HepG2 (cell line): ENCODE data around the gene ARHGAP22. TPM values are rescaled to one million over a fixed set of nuclear protein-coding genes. Genes with fewer than 3 reads are reported as not detected.

ENCODE experiments used
- ATAC-seq: fragments of 200-7000 bp; cut with Tn5 transposase; 3 replicates; pipeline ENCODE4 v1.9.1; 2020; ENCODE audit warnings: mild to moderate bottlenecking, moderate library complexity
- BruUV-seq: library from RNA; stranded (reverse); fragments of 400-500 nt; replicated peaks from 2 replicates; lab custom pipeline; 2021; lab: Mats Ljungman, UMichigan
- CTCF ChIA-PET: fragments of 300-600 bp; formaldehyde crosslinking; extraction: SDS; loops from one replicate; lab custom pipeline; 2021; ENCODE audit warnings: low total read pairs, inconsistent platforms, low intra/inter-chr PET ratio; lab: Yijun Ruan, JAX
- POLR2A ChIA-PET: fragments of 350-600 bp; sonication (Branson Sonifier 250); formaldehyde crosslinking; loops from one replicate; lab custom pipeline; 2020; ENCODE audit warnings: antibody characterized with exemption, inconsistent platforms; lab: Yijun Ruan, JAX
- DNase-seq: peaks from one replicate; pipeline ENCODE4 v3.0.0-alpha.2; 2015; ENCODE audit warnings: low spot score
- FAIRE-seq: peaks from 3 replicates; lab custom pipeline; 2011; peaks lifted over from hg19 to GRCh38; lab: Jason Lieb, UNC
- H2AFZ ChIP-seq: one replicate; pipeline ENCODE4 v1.6.1; 2011; ENCODE audit warnings: low read length, inconsistent platforms
- H3K27ac ChIP-seq: fragments of 300-600 bp; 3 replicates; pipeline ENCODE4 v1.8.0; 2011; ENCODE audit warnings: mixed run types, mild to moderate bottlenecking, mixed read lengths, low read length, inconsistent platforms; ENCODE audit not compliant: insufficient read depth; ENCODE audit errors: extremely low read length
- H3K27me3 ChIP-seq, 2 experiments: fragments of 200-600 bp in 1 of 2; 2 replicates in 1 of 2; 3 replicates in 1 of 2; pipeline versions ENCODE4 v1.6.0 to v1.8.0; 2011; ENCODE audit warnings: low read length in 2 of 2, mild to moderate bottlenecking in 2 of 2, moderate library complexity in 2 of 2, inconsistent platforms in 1 of 2; ENCODE audit not compliant: insufficient read depth in 2 of 2, control insufficient read depth in 1 of 2
- H3K36me3 ChIP-seq, 2 experiments: fragments of 200-600 bp in 1 of 2; replicated peaks in 1 of 2; 2 replicates in 1 of 2; 3 replicates in 1 of 2; pipeline versions ENCODE4 v1.5.1 to v1.8.0; 2011; ENCODE audit warnings: low read length in 2 of 2, inconsistent platforms in 1 of 2; ENCODE audit not compliant: insufficient read depth in 2 of 2, control insufficient read depth in 1 of 2
- H3K4me1 ChIP-seq: 2 replicates; pipeline ENCODE4 v1.5.1; 2012; ENCODE audit warnings: low read length, inconsistent platforms; ENCODE audit not compliant: insufficient read depth
- H3K4me2 ChIP-seq: 2 replicates; pipeline ENCODE4 v1.6.0; 2011; ENCODE audit warnings: low read depth, low read length, inconsistent platforms
- H3K4me3 ChIP-seq, 3 experiments: fragments of 200-600 bp in 1 of 3; sonication (generic), shearing (Covaris generic) in 1 of 3; replicated peaks in 1 of 3; 2 replicates each; pipeline ENCODE4 v1.5.1; 2011 to 2016; ENCODE audit warnings: low read length in 3 of 3, inconsistent platforms in 2 of 3, low read depth in 2 of 3, mild to moderate bottlenecking in 2 of 3, control low read depth in 1 of 3, mixed read lengths in 1 of 3; ENCODE audit not compliant: insufficient read depth in 1 of 3
- H3K79me2 ChIP-seq: one replicate; pipeline ENCODE4 v1.6.1; 2011; ENCODE audit warnings: low read length, inconsistent platforms; ENCODE audit not compliant: insufficient read depth
- H3K9ac ChIP-seq: 2 replicates; pipeline ENCODE4 v1.6.0; 2011; ENCODE audit warnings: mild to moderate bottlenecking, low read depth, low read length, inconsistent platforms; ENCODE audit not compliant: insufficient read depth
- H3K9me3 ChIP-seq: 2 replicates; pipeline ENCODE4 v1.5.1; 2012; ENCODE audit warnings: mild to moderate bottlenecking, low read length
- H4K20me1 ChIP-seq: 2 replicates; pipeline ENCODE4 v1.6.0; 2011; ENCODE audit warnings: inconsistent platforms, mild to moderate bottlenecking, low read length, moderate library complexity; ENCODE audit not compliant: insufficient read depth
- FOXA1 ChIP-seq, 2 experiments: fragments of 450-650 bp in 1 of 2; sonication (generic) in 1 of 2; formaldehyde crosslinking in 1 of 2; IDR thresholded peaks; 2 replicates each; pipeline versions ENCODE4 v1.4.0 to v1.6.1; 2016 to 2020; ENCODE audit warnings: missing genetic modification reagents in 1 of 2
- GZF1 ChIP-seq: sonication (generic); formaldehyde crosslinking; IDR thresholded peaks from 2 replicates; pipeline ENCODE4 v1.5.1; 2020; ENCODE audit warnings: mild to moderate bottlenecking, missing genetic modification reagents
- HOXD1 ChIP-seq: sonication (generic); formaldehyde crosslinking; IDR thresholded peaks from 2 replicates; pipeline ENCODE4 v1.5.0; 2020; ENCODE audit warnings: missing genetic modification reagents
- NFIB ChIP-seq: sonication (generic); formaldehyde crosslinking; IDR thresholded peaks from 2 replicates; pipeline ENCODE4 v1.9.0; 2021; ENCODE audit warnings: missing genetic modification reagents, mild to moderate bottlenecking, borderline replicate concordance
- PBX3 ChIP-seq: sonication (generic); formaldehyde crosslinking; IDR thresholded peaks from 2 replicates; pipeline ENCODE4 v1.8.1; 2023; ENCODE audit warnings: missing genetic modification reagents, inconsistent platforms, borderline replicate concordance
- PHB2 ChIP-seq: fragments of 450-650 bp; IDR thresholded peaks from 2 replicates; pipeline ENCODE4 v1.6.1; 2018; ENCODE audit not compliant: partially characterized antibody
- STAT5B ChIP-seq: sonication (generic); formaldehyde crosslinking; IDR thresholded peaks from 2 replicates; pipeline ENCODE4 v1.4.0; 2020; ENCODE audit warnings: missing genetic modification reagents
- ZBTB38 ChIP-seq: sonication (generic); formaldehyde crosslinking; IDR thresholded peaks from 2 replicates; pipeline ENCODE4 v1.5.1; 2020; ENCODE audit warnings: mild to moderate bottlenecking, missing genetic modification reagents
- ZFX ChIP-seq: sonication (generic); formaldehyde crosslinking; IDR thresholded peaks from 2 replicates; pipeline ENCODE4 v1.4.0; 2020; ENCODE audit warnings: mild to moderate bottlenecking, low read depth, missing genetic modification reagents, moderate library complexity
- ZNF230 ChIP-seq: sonication (generic); formaldehyde crosslinking; IDR thresholded peaks from 2 replicates; pipeline ENCODE4 v1.4.0; 2020; ENCODE audit warnings: mild to moderate bottlenecking, missing genetic modification reagents
- ZNF430 ChIP-seq: sonication (generic); formaldehyde crosslinking; IDR thresholded peaks from 2 replicates; pipeline ENCODE4 v1.9.0; 2021; ENCODE audit warnings: mild to moderate bottlenecking, missing genetic modification reagents
- ZNF501 ChIP-seq: sonication (generic); formaldehyde crosslinking; IDR thresholded peaks from 2 replicates; pipeline ENCODE4 v1.5.1; 2020; ENCODE audit warnings: mild to moderate bottlenecking, moderate library complexity, missing genetic modification reagents
- WGBS: methylation state at CpG from one replicate; pipeline ENCODE4 v1.1.6; 2017; ENCODE audit warnings: low lambda C conversion rate; 5-methylcytosine and 5-hydroxymethylcytosine counted together
- in situ Hi-C: cut with HindIII; loops from 2 replicates; pipeline ENCODE4 v1.10.0; 2017; ENCODE audit warnings: low pct_unique_long_range_greater_than_20kb; ENCODE audit not compliant: extremely low pct_ligation_motif_present
- intact Hi-C: fragments of 100-400 bp; cut with micrococcal nuclease; formaldehyde crosslinking; loops from one replicate; pipeline ENCODE4 v1.10.0; 2022; ENCODE audit not compliant: unreplicated experiment
- polyA plus RNA-seq, 8 experiments: library from polyadenylated mRNA; depleted of rRNA in 3 of 8; stranded (reverse) in 7 of 8; unstranded in 1 of 8; fragments of >200 nt; fragmentation: Illumina TruSeq in 4 of 8; extraction: Trizol in 4 of 8; gene quantifications; 2 replicates each; pipeline versions ENCODE4 v1.2.1 to v1.2.3, GENCODE V29; 2011 to 2016; ENCODE audit warnings: low read depth in 4 of 8, missing spikeins in 1 of 8, mixed read lengths in 1 of 8; ENCODE audit not compliant: insufficient read depth in 1 of 8
- total RNA-seq, 5 experiments: library from RNA; depleted of rRNA; stranded (reverse); fragments of >200 nt; fragmentation: Illumina TruSeq; extraction: Trizol; gene quantifications; 2 replicates each; pipeline ENCODE4 v1.2.3, GENCODE V29; 2016; ENCODE audit warnings: low read depth in 1 of 5
- TF ChIP-seq, protein P1 (sequence below): sonication (generic); formaldehyde crosslinking; IDR thresholded peaks from 2 replicates; pipeline ENCODE4 v1.8.1; 2023; ENCODE audit warnings: mild to moderate bottlenecking, missing genetic modification reagents, borderline replicate concordance
- TF ChIP-seq, protein P2 (sequence below): sonication (generic); formaldehyde crosslinking; IDR thresholded peaks from 2 replicates; pipeline ENCODE4 v1.4.0; 2020; ENCODE audit warnings: missing genetic modification reagents, mild to moderate bottlenecking, borderline replicate concordance

The ARHGAP22 gene
- total and polyA plus RNA-seq, 2 of the 13 experiments (the other 11 are each of a cell fraction or from before 2014, with no cell fraction given): 0.08 to 0.38 TPM

GRCh38 chr10:48520184-48520506 lies 84.7 kb downstream of the ARHGAP22 start (continued):
- no peak for TF ChIP-seq FOXA1 (IDR thresholded peaks at IDR 0.05)
- TF ChIP-seq FOXA1 (CRISPR knock-in tag; IDR thresholded peaks at IDR 0.05): no peak
- TF ChIP-seq, protein P1, sequence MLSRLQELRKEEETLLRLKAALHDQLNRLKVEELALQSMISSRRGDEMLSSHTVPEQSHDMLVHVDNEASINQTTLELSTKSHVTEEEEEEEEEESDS (CRISPR knock-in tag): no peak
- no peak for TF ChIP-seq PHB2

GRCh38 chr10:48519481-48520183 lies 85.2 kb downstream of the ARHGAP22 start:
- Histone ChIP-seq H3K4me1 (0 out of 2 replicates have a peak, but pooled peaks cover 16% of the 10 kb centered on the region), H3K4me3 (no peak overlapping the region), H3K79me2 (no peaks in the 10 kb centered on the region)
- POLR2A ChIA-PET: no interaction called here
- no peak for TF ChIP-seq ZFX
- no peak for TF ChIP-seq HOXD1 (CRISPR knock-in tag)
- TF ChIP-seq, all 625 proteins: peak for 0
- H4K20me1 ChIP-seq: no peaks in the 10 kb centered on the region
- FAIRE-seq: no peak
- H3K27me3 ChIP-seq: peaks cover 0 to 41% of the 10 kb centered on the region in 2 experiments
- ATAC-seq: no peak
- intact Hi-C loops (no loop called here), in situ Hi-C loops (no loop called here)
- no peak overlapping the region for H3K4me2 ChIP-seq
- CTCF ChIA-PET: no interaction called here
- no peak for DNase-seq
- H3K27ac ChIP-seq: no peak overlapping the region
- no peaks in the 10 kb centered on the region for H3K36me3 ChIP-seq
- H3K9me3 ChIP-seq: no peaks in the 10 kb centered on the region
- H3K9ac ChIP-seq: no peak overlapping the region
- no TSS peak for BruUV-seq
- H2AFZ ChIP-seq: no peak overlapping the region
- 49% methylated on average over 11 of the region's 12 CpGs for WGBS

DNA sequence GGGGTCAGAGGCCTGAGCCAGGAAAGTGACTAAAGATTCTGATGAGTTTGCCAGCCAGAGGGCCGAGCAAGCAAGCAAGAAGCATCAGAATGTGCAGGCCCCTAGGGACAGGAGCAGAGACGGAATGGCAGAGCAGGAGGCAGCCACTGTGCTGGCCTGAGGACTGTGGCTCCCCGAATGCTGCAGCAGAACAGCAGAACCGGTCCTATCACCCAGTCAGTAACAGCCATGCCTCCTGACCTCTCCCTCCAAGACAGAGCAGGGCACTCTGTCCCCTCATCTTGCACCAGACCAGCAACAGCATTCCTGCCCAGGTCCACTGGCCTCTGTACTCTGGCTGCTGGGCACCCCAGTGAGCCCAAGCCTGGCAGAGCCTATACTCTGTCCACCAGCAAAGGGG lies 85.9 kb downstream of the ARHGAP22 start:
- H3K27ac ChIP-seq: no peak overlapping the region
- H2AFZ ChIP-seq: no peak overlapping the region
- 0 out of 2 replicates have a peak, but pooled peaks cover 16% of the 10 kb centered on the region for H3K4me1 ChIP-seq
- no peaks in the 10 kb centered on the region for H4K20me1 ChIP-seq
- POLR2A ChIA-PET: no interaction called here
- no TSS peak for BruUV-seq
- in situ Hi-C loops: no loop called here
- no peak overlapping the region for H3K4me2 ChIP-seq
- peaks cover 0 to 37% of the 10 kb centered on the region in 2 experiments for H3K27me3 ChIP-seq
- H3K9ac ChIP-seq: no peak overlapping the region
- H3K79me2 ChIP-seq: no peaks in the 10 kb centered on the region
- 80% methylated on average over 2 of the region's 4 CpGs for WGBS
- DNase-seq (no peak), FAIRE-seq (no peak), ATAC-seq (no peak)
- H3K9me3 ChIP-seq: no peaks in the 10 kb centered on the region; the same call in 1 of the 2 replicates
- no peaks in the 10 kb centered on the region for H3K36me3 ChIP-seq
- no peak overlapping the region for H3K4me3 ChIP-seq
- CTCF ChIA-PET: no interaction called here
- intact Hi-C loops: no loop called here
- TF ChIP-seq PBX3 (no peak), GZF1 (no peak), ZBTB38 (no peak), ZNF501 (CRISPR knock-in tag) (no peak), STAT5B (CRISPR knock-in tag) (no peak), ZNF230 (CRISPR knock-in tag) (no peak), NFIB (CRISPR knock-in tag) (no peak), ZNF430 (no peak)
- TF ChIP-seq, protein P2, sequence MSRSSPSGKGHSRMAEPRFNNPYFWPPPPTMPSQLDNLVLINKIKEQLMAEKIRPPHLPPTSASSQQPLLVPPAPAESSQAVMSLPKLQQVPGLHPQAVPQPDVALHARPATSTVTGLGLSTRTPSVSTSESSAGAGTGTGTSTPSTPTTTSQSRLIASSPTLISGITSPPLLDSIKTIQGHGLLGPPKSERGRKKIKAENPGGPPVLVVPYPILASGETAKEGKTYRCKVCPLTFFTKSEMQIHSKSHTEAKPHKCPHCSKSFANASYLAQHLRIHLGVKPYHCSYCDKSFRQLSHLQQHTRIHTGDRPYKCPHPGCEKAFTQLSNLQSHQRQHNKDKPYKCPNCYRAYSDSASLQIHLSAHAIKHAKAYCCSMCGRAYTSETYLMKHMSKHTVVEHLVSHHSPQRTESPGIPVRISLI (CRISPR knock-in tag): no peak
